Loucy (cell line): ENCODE measurements around the gene ATAD2B.

ENCODE experiments used
- H2AFZ ChIP-seq: fragments of 200-600 bp; sonication (generic); 2 replicates; pipeline ENCODE4 v1.6.0; 2016; ENCODE audit warnings: antibody characterized with exemption, mild to moderate bottlenecking, low read length, moderate library complexity
- H3F3A ChIP-seq: fragments of 200-600 bp; 2 replicates; pipeline ENCODE4 v1.6.0; 2016; ENCODE audit warnings: antibody characterized with exemption, low read depth, mild to moderate bottlenecking
- H3K27me3 ChIP-seq: fragments of 200-600 bp; sonication (generic); 2 replicates; pipeline ENCODE4 v1.6.1; 2014; ENCODE audit warnings: low read length, mild to moderate bottlenecking; ENCODE audit not compliant: insufficient read depth, poor library complexity, severe bottlenecking
- H3K36me3 ChIP-seq: fragments of 200-600 bp; sonication (generic); 2 replicates; pipeline ENCODE4 v1.6.1; 2016; ENCODE audit warnings: low read length; ENCODE audit not compliant: insufficient read depth
- H3K4me1 ChIP-seq: fragments of 200-600 bp; sonication (generic); 2 replicates; pipeline ENCODE4 v1.5.1; 2014; ENCODE audit warnings: low read length, mild to moderate bottlenecking; ENCODE audit not compliant: insufficient read depth, poor library complexity, severe bottlenecking
- H3K4me2 ChIP-seq: fragments of 200-600 bp; sonication (generic); 2 replicates; pipeline ENCODE4 v1.6.0; 2014; ENCODE audit warnings: antibody characterized with exemption, low read length, low read depth, mild to moderate bottlenecking; ENCODE audit not compliant: poor library complexity, severe bottlenecking
- H3K4me3 ChIP-seq: fragments of 200-600 bp; sonication (generic); 2 replicates; pipeline ENCODE4 v1.5.1; 2014; ENCODE audit warnings: low read length, mild to moderate bottlenecking, mixed read lengths; ENCODE audit not compliant: poor library complexity, severe bottlenecking
- H3K79me2 ChIP-seq: fragments of 200-600 bp; sonication (generic); 2 replicates; pipeline ENCODE4 v1.6.1; 2014; ENCODE audit warnings: low read length; ENCODE audit not compliant: insufficient read depth
- H3K9ac ChIP-seq: fragments of 200-600 bp; sonication (generic); 2 replicates; pipeline ENCODE4 v1.6.0; 2014; ENCODE audit warnings: mild to moderate bottlenecking, low read depth, low read length, moderate library complexity; ENCODE audit not compliant: poor library complexity, severe bottlenecking
- H3K9me2 ChIP-seq: fragments of 200-600 bp; sonication (generic); replicated peaks from 2 replicates; pipeline ENCODE4 v1.6.1; 2016; ENCODE audit warnings: low read depth, low read length, mixed read lengths
- H3K9me3 ChIP-seq: fragments of 200-600 bp; sonication (generic); 2 replicates; pipeline ENCODE4 v1.6.1; 2014; ENCODE audit warnings: mild to moderate bottlenecking, antibody characterized with exemption, low read length, low read depth; ENCODE audit not compliant: insufficient read depth
- H4K20me1 ChIP-seq: fragments of 200-600 bp; sonication (generic); 2 replicates; pipeline ENCODE4 v1.6.0; 2014; ENCODE audit warnings: antibody characterized with exemption, low read length, mild to moderate bottlenecking; ENCODE audit not compliant: insufficient read depth, poor library complexity, severe bottlenecking
- CTCF ChIP-seq: fragments of 200-600 bp; sonication (generic); conservative IDR thresholded peaks from 2 replicates; pipeline ENCODE4 v1.5.1; 2014; ENCODE audit warnings: mild to moderate bottlenecking, antibody characterized with exemption, low read length
- EZH2phosphoT487 ChIP-seq: fragments of 200-600 bp; IDR thresholded peaks from 2 replicates; pipeline ENCODE4 v1.6.1; 2018; ENCODE audit warnings: antibody characterized with exemption, mild to moderate bottlenecking, moderate library complexity, borderline replicate concordance

Gene ATAD2B

GRCh38 chr2:23760736-23761135 is 166.2 kb downstream of the ATAD2B start:
- no peaks in the 10 kb centered on the region for H4K20me1 ChIP-seq
- no peaks in the 10 kb centered on the region for H3K27me3 ChIP-seq
- no peaks in the 10 kb centered on the region for H3K4me1 ChIP-seq
- no peaks in the 10 kb centered on the region for H3K79me2 ChIP-seq
- H3K9me2 ChIP-seq = no peaks in the 10 kb centered on the region
- H3K9me3 ChIP-seq = no peaks in the 10 kb centered on the region
- TF ChIP-seq CTCF (peak; percentile 53), EZH2phosphoT487 (no peak)
- H3K4me3 ChIP-seq = no peak overlapping the region
- no peaks in the 10 kb centered on the region for H3F3A ChIP-seq
- H3K36me3 ChIP-seq = peaks cover 25% of the 10 kb centered on the region
- H3K4me2 ChIP-seq = no peak overlapping the region
- H2AFZ ChIP-seq = no peak overlapping the region
- no peak overlapping the region for H3K9ac ChIP-seq

GRCh38 chr2:23757686-23758433 is 169.1 kb downstream of the ATAD2B start:
- Histone ChIP-seq H3K4me2 (no peak overlapping the region), H3K9ac (no peak overlapping the region), H3K4me1 (no peaks in the 10 kb centered on the region), H3K9me2 (no peaks in the 10 kb centered on the region), H3K9me3 (no peaks in the 10 kb centered on the region), H3K79me2 (no peaks in the 10 kb centered on the region), H3K27me3 (no peaks in the 10 kb centered on the region), H3K36me3 (peaks cover 41% of the 10 kb centered on the region), H2AFZ (no peak overlapping the region), H3K4me3 (no peak overlapping the region), H3F3A (no peaks in the 10 kb centered on the region), H4K20me1 (no peaks in the 10 kb centered on the region)
- TF ChIP-seq EZH2phosphoT487 (no peak), CTCF (no peak)

- Histone ChIP-seq H3K9me3 (no peaks in the 10 kb centered on the region), H3K36me3 (peaks cover 50% of the 10 kb centered on the region), H3K4me2 (no peak overlapping the region), H3K9ac (no peak overlapping the region), H2AFZ (no peak overlapping the region), H3K9me2 (no peaks in the 10 kb centered on the region), H3K27me3 (no peaks in the 10 kb centered on the region), H3K79me2 (no peaks in the 10 kb centered on the region), H3K4me1 (no peaks in the 10 kb centered on the region), H3F3A (no peaks in the 10 kb centered on the region), H4K20me1 (no peaks in the 10 kb centered on the region), H3K4me3 (no peak overlapping the region)
- no peak for TF ChIP-seq EZH2phosphoT487
- no peak for TF ChIP-seq CTCF
These were observed 170.2 kb downstream of the ATAD2B start for GRCh38 chr2:23756593-23757292.
